K562 (cell line): ENCODE data around the gene ZMYND8. TPM values are rescaled to one million over a fixed set of nuclear protein-coding genes. Genes with fewer than 3 reads are reported as not detected.

Experiments used
- ATAC-seq: fragments of 200-7000 bp; cut with Tn5 transposase; 3 replicates; pipeline ENCODE4 v1.9.1; 2020; ENCODE audit warnings: moderate library complexity
- BruUV-seq: library from RNA; stranded (reverse); fragments of 400-500 nt; replicated peaks from 2 replicates; lab custom pipeline; 2021; lab: Mats Ljungman, UMichigan
- CTCF ChIA-PET: fragments of 300-600 bp; formaldehyde crosslinking; extraction: SDS; loops from one replicate; lab custom pipeline; 2021; ENCODE audit warnings: low intra/inter-chr PET ratio; lab: Yijun Ruan, JAX
- POLR2A ChIA-PET: fragments of 300-600, 350-650 bp; sonication (Branson Sonifier 250); formaldehyde crosslinking; extraction: SDS; loops from one replicate; lab custom pipeline; 2021; ENCODE audit warnings: antibody characterized with exemption, inconsistent platforms; lab: Yijun Ruan, JAX
- DNase-seq, 4 experiments: peaks; one replicate each; pipeline versions ENCODE4 v3.0.0 to v3.0.0-alpha.2; 2011 to 2018; ENCODE audit warnings: low spot score in 3 of 4, mixed read lengths in 3 of 4; ENCODE audit errors: extremely low read depth in 1 of 4
- FAIRE-seq: peaks from 2 replicates; lab custom pipeline; 2011; peaks lifted over from hg19 to GRCh38; lab: Jason Lieb, UNC
- H2AFZ ChIP-seq: 2 replicates; pipeline ENCODE4 v1.6.0; 2011; ENCODE audit warnings: low read depth, low read length, control low read depth, inconsistent platforms
- H3K27ac ChIP-seq: fragments of 200-600 bp; 3 replicates; pipeline ENCODE4 v1.8.0; 2011; ENCODE audit warnings: low read depth, mild to moderate bottlenecking, control low read depth, inconsistent platforms, low read length, moderate library complexity, mixed read lengths; ENCODE audit errors: extremely low read depth
- H3K27me3 ChIP-seq, 2 experiments: fragments of 300-600 bp in 1 of 2; 2 replicates in 1 of 2; 3 replicates in 1 of 2; pipeline versions ENCODE4 v1.6.0 to v1.8.0; 2011; ENCODE audit warnings: inconsistent platforms in 2 of 2, low read length in 2 of 2, mild to moderate bottlenecking in 1 of 2, mixed read lengths in 1 of 2, moderate library complexity in 1 of 2; ENCODE audit not compliant: control insufficient read depth in 2 of 2, insufficient read depth in 2 of 2
- H3K36me3 ChIP-seq: fragments of 300-600 bp; 3 replicates; pipeline ENCODE4 v1.8.0; 2011; ENCODE audit warnings: mild to moderate bottlenecking, low read length, inconsistent platforms; ENCODE audit not compliant: control insufficient read depth, insufficient read depth
- H3K4me1 ChIP-seq, 2 experiments: fragments of 200-600 bp in 1 of 2; replicated peaks in 1 of 2; 2 replicates in 1 of 2; 3 replicates in 1 of 2; pipeline versions ENCODE4 v1.5.1 to v1.8.0; 2011; ENCODE audit warnings: inconsistent platforms in 2 of 2, low read length in 2 of 2, mild to moderate bottlenecking in 1 of 2, mixed read lengths in 1 of 2, moderate library complexity in 1 of 2; ENCODE audit not compliant: control insufficient read depth in 2 of 2, insufficient read depth in 2 of 2
- H3K4me2 ChIP-seq: 2 replicates; pipeline ENCODE4 v1.6.1; 2011; ENCODE audit warnings: low read length, control low read depth, inconsistent platforms, mixed read lengths; ENCODE audit not compliant: insufficient read depth
- H3K4me3 ChIP-seq: fragments of 200-600 bp; sonication (generic), shearing (Covaris generic); 2 replicates; pipeline ENCODE4 v1.5.1; 2016; ENCODE audit warnings: control low read depth, inconsistent platforms
- H3K79me2 ChIP-seq: fragments of 200-600 bp; 3 replicates; pipeline ENCODE4 v1.8.0; 2011; ENCODE audit warnings: low read length, inconsistent platforms; ENCODE audit not compliant: control insufficient read depth, insufficient read depth
- H3K9ac ChIP-seq, 2 experiments: 2 replicates each; pipeline versions ENCODE4 v1.6.0 to v1.6.1; 2011; ENCODE audit warnings: low read depth in 2 of 2, low read length in 2 of 2, control low read depth in 1 of 2, inconsistent platforms in 1 of 2, mild to moderate bottlenecking in 1 of 2, mixed read lengths in 1 of 2; ENCODE audit not compliant: insufficient read depth in 1 of 2
- H3K9me1 ChIP-seq: one replicate; pipeline ENCODE4 v1.6.0; 2011; ENCODE audit warnings: inconsistent platforms, mild to moderate bottlenecking, low read length, moderate library complexity; ENCODE audit not compliant: control insufficient read depth, insufficient read depth
- H3K9me3 ChIP-seq: replicated peaks from 2 replicates; pipeline ENCODE4 v1.5.1; 2011; ENCODE audit warnings: low read depth, low read length, inconsistent platforms; ENCODE audit not compliant: control insufficient read depth, insufficient read depth
- H4K20me1 ChIP-seq: replicated peaks from 2 replicates; pipeline ENCODE4 v1.6.1; 2011; ENCODE audit warnings: low read length, inconsistent platforms, mixed read lengths; ENCODE audit not compliant: control insufficient read depth, insufficient read depth
- MTA2 ChIP-seq: fragments of 450-650 bp; IDR thresholded peaks from 2 replicates; pipeline ENCODE4 v1.6.1; 2016; ENCODE audit warnings: low read depth
- ZBTB11 ChIP-seq, 3 experiments: fragments of 200-800 bp in 1 of 3; fragments of 250-450 bp in 1 of 3; fragments of 450-650 bp in 1 of 3; sonication (Bioruptor Pico) in 1 of 3; sonication (Bioruptor generic) in 1 of 3; formaldehyde crosslinking in 1 of 3; IDR thresholded peaks; 2 replicates each; pipeline versions ENCODE4 v1.6.1 to v1.8.0; 2016 to 2022; ENCODE audit warnings: mild to moderate bottlenecking in 2 of 3, missing genetic modification characterization in 2 of 3, missing compliant biosample characterization in 1 of 3, moderate library complexity in 1 of 3
- WGBS: fragments of 100-300 bp; shearing (Covaris generic); methylation state at CpG from one replicate; pipeline ENCODE4 v1.1.6; 2016; ENCODE audit warnings: low coverage, mixed read lengths; ENCODE audit not compliant: insufficient coverage; ENCODE audit errors: missing lambda C conversion rate; 5-methylcytosine and 5-hydroxymethylcytosine counted together
- in situ Hi-C: fragments of 300-500 bp; cut with MboI; formaldehyde crosslinking; loops from 4 replicates; pipeline ENCODE4 v1.15.0; 2018; ENCODE audit warnings: inconsistent platforms, mixed read lengths
- intact Hi-C: fragments of 100-400 bp; cut with micrococcal nuclease; formaldehyde crosslinking; loops from 2 replicates; pipeline ENCODE4 v1.14.2; 2022
- polyA plus RNA-seq, 8 experiments: library from polyadenylated mRNA; depleted of rRNA in 4 of 8; stranded (reverse) in 5 of 8; unstranded in 3 of 8; fragments of >200 nt; fragmentation: Nextera tagmentation in 2 of 8; fragmentation: Illumina TruSeq in 1 of 8; extraction: Ambion mirVana in 2 of 8; extraction: Trizol in 1 of 8; gene quantifications; 2 replicates each; pipeline versions ENCODE4 v1.2.1 to v1.2.3, GENCODE V29; 2011 to 2014; ENCODE audit warnings: inconsistent platforms in 1 of 8, missing spikeins in 1 of 8
- total RNA-seq, 7 experiments: library from RNA; depleted of rRNA in 6 of 7; stranded (reverse); fragments of >200 nt in 6 of 7; fragmentation: Illumina TruSeq in 2 of 7; extraction: Trizol in 2 of 7; gene quantifications; 2 replicates each; pipeline versions ENCODE4 v1.2.1 to v1.2.3, GENCODE V29; 2011 to 2021; ENCODE audit warnings: low replicate concordance in 1 of 7
- TF ChIP-seq, protein P1 (sequence below): sonication (generic); formaldehyde crosslinking; IDR thresholded peaks from 2 replicates; pipeline ENCODE4 v1.8.0; 2023; ENCODE audit warnings: mild to moderate bottlenecking, missing genetic modification reagents

ZMYND8 gene
- total and polyA plus RNA-seq, 9 of the 15 experiments (the other 6 are each of a cell fraction or from before 2014, with no cell fraction given): 31.8 to 148 (median 71.9) TPM

GRCh38 chr20:47309806-47310426 is 46.6 kb downstream of the ZMYND8 start:
- Histone ChIP-seq H3K27ac (peak overlapping the region; percentile 37; the same call in 2 of the 3 replicates), H3K4me2 (no peak overlapping the region), H3K4me3 (no peak overlapping the region), H3K9me3 (no peaks in the 10 kb centered on the region), H3K9ac (peak overlapping the region in 1 of 2 experiments; percentile 3; a peak in 1 of 4 replicates), H3K36me3 (peaks cover 89% of the 10 kb centered on the region), H3K79me2 (peaks cover 99% of the 10 kb centered on the region), H3K27me3 (no peaks in the 10 kb centered on the region), H2AFZ (no peak overlapping the region), H3K9me1 (no peaks in the 10 kb centered on the region), H3K4me1 (peaks cover 5 to 13% of the 10 kb centered on the region in 2 experiments; a peak in 3 of 5 replicates), H4K20me1 (peaks cover 19% of the 10 kb centered on the region)
- DNase-seq (no peak), FAIRE-seq (no peak), ATAC-seq (no peak; the same call in 2 of the 3 replicates)
- WGBS: 97% methylated on average over 9 of the region's 11 CpGs
- CTCF ChIA-PET: no interaction called here
- in situ Hi-C loops (loop anchor here (5.0 kb wide), 1 partner anchor 72 kb away; no protein-coding TSS in a partner anchor), intact Hi-C loops (no loop called here)
- POLR2A ChIA-PET: interaction anchor here (0.6 kb wide), 1 partner anchor 90 kb away, joined by 3 read pairs; no protein-coding TSS in a partner anchor
- BruUV-seq: no TSS peak
- TF ChIP-seq MTA2: no peak
- TF ChIP-seq ZBTB11 (CRISPR knock-in tag; IDR thresholded peaks at IDR 0.05): peak in 1 of 3 experiments; percentile 68; a peak in 2 of 6 replicates
- TF ChIP-seq, protein P1, sequence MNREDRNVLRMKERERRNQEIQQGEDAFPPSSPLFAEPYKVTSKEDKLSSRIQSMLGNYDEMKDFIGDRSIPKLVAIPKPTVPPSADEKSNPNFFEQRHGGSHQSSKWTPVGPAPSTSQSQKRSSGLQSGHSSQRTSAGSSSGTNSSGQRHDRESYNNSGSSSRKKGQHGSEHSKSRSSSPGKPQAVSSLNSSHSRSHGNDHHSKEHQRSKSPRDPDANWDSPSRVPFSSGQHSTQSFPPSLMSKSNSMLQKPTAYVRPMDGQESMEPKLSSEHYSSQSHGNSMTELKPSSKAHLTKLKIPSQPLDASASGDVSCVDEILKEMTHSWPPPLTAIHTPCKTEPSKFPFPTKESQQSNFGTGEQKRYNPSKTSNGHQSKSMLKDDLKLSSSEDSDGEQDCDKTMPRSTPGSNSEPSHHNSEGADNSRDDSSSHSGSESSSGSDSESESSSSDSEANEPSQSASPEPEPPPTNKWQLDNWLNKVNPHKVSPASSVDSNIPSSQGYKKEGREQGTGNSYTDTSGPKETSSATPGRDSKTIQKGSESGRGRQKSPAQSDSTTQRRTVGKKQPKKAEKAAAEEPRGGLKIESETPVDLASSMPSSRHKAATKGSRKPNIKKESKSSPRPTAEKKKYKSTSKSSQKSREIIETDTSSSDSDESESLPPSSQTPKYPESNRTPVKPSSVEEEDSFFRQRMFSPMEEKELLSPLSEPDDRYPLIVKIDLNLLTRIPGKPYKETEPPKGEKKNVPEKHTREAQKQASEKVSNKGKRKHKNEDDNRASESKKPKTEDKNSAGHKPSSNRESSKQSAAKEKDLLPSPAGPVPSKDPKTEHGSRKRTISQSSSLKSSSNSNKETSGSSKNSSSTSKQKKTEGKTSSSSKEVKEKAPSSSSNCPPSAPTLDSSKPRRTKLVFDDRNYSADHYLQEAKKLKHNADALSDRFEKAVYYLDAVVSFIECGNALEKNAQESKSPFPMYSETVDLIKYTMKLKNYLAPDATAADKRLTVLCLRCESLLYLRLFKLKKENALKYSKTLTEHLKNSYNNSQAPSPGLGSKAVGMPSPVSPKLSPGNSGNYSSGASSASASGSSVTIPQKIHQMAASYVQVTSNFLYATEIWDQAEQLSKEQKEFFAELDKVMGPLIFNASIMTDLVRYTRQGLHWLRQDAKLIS (CRISPR knock-in tag): no peak
